Measurements from ENCODE around the gene ITGAE.

The ITGAE gene

DNA sequence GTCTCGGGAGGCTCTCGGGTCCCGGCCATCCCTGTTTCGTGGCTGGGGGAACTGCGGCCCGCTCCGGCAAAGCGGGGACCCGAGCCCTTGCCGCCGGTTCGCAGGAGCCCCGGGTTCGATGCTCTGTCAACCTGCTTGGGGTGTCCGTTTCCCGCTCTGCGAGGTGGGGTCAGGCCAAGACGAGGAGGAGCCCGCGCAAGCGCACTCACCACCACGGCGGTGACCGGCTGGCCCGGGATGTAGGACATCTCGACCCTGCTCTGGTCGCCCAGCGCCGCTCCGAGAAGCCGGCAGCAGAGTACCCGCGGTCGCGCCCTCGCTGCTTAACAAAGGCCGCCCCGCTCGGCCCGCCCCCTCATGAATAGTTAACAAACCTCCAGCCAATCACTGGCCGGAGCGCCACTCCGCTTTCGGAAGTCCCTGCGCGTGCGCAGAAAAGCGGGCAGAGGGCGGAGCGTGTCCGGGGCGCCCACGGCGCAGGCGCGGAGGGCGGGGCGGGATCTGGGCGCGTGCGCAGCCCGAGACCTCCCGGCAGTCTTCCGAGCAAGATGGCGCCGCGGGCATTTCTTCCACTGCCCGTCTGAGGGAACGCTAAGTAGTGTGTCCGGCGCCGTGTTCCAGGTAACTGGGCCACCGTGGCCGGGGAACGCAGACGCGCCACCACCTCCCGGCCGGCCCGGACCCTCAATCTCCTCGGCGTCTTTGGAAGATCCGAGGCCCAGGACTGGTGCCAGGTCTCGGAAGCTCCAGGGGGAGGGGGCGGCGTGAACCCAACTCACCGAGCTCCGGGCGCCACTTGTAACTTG is 132.5 kb downstream of the ITGAE start, which contains the start of the genes EMC6 and TAX1BP3:
TSS of gene EMC6 (plus strand) at position 534 of the 806 bp plus-strand sequence. CDS start 335 bp downstream, outside the sequence.
TSS of gene TAX1BP3 (minus strand) at position 300 of the 806 bp plus-strand sequence. CDS start at position 248, 52 bp downstream.
- peak; percentile 96 for DNase-seq (ENCODE audit: low read depth, low spot score)

DNA sequence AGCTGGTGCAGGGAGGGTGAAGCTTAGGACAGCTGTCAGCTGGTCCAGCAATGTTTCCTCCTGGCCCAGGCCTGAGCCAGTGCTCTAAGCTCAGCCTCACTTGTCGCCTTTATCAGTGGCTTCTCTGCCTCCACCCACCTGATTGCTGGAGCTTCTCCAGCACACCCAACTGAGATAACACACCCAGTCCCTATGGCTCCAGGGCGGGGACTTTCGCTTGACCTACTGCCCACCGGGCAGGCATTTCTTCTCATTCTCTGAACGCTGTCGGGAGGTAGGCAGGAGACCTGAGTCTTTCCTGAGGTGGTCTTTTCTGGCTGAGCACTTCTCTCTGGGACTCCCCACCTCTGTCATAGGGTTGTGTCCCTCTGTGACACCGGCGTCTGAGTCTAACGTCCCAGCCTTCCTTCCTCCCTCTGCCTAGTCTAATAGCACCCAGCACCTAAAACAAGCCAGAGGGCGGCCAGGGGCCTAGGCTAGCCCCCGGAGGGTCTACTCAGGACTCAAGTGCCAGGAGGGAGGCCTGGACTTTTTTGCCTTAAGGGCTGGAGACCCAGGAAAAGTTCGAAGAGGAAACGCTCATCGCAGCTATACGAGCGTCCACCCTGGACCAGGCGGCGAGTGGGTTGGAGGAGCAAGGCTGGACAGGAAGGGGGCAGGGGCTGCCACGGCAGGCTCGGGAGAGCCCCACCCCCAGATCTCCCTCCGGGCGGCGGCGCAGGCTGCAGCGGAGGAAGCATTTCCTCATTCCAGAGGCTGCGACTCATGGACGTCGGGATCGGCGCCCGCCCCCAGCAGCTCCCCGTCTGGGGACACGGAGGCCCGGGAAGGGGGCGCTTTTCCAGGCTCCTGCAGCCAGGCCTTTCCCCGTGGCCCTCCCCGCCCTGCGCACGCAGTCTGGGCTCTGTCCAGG is 133.4 kb downstream of the ITGAE start:
- peak; percentile 31 for DNase-seq (ENCODE audit: low read depth, low spot score)

DNA sequence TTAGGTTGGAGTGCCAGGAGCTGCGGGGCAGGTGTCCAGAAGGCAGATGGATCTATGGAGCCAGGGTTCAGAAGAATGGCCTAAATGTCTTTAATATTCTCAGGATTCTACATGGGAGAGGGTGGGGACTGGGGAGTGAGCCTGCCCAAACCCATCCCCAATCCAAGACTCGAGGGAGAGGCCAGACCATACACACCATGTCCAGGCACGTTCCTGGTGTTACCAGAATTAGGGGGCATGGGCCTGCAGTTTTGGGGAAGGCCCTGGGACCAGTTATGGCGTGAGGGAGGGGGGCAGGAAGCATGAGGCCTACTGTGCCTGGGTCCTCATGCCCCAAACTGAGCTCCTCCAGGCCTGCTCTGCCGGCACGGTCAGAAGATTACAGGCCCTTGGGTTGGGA is 134.5 kb downstream of the ITGAE start:
- no peak for DNase-seq (ENCODE audit: low read depth, low spot score)

DNA sequence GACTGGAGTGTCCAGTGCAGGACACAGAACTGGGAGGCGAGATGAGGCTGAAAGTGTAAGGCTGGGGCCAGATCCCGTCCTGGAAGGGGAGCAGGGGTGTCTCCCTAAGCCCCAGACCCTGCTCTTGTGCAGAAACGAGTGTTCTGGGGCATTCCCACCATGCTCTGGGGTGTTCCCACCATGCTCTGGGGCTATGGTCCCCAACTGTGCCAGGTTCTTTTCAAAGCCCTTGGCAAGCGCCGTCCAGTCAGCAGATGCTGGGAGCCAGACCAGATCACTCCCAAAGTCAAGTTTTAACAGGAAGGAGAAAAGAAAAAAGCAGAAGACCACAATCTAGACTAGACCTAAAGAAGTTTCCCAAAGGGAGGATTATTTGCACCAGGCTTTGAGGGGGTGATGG is 135.2 kb downstream of the ITGAE start:
- no peak for DNase-seq (ENCODE audit: low read depth, low spot score)
